KOPT-K1 (cell line): Measurements from ENCODE around the gene FMO1.
"Not testable (repeated sequence)": the region's sequence is repeated elsewhere in the genome, so short reads cannot be mapped to it uniquely, and the experiment has no call there.

Experiments used
- H3K27ac ChIP-seq: fragments of 200-600 bp; sonication (generic); 2 replicates; pipeline ENCODE4 v1.5.1; 2016; ENCODE audit warnings: antibody characterized with exemption, mild to moderate bottlenecking, low read depth, low read length; ENCODE audit not compliant: poor library complexity, severe bottlenecking
- H3K36me3 ChIP-seq: fragments of 200-600 bp; sonication (generic); 2 replicates; pipeline ENCODE4 v1.5.1; 2017; ENCODE audit warnings: antibody characterized with exemption, mild to moderate bottlenecking, low read length, moderate library complexity; ENCODE audit not compliant: insufficient read depth
- H3K9me3 ChIP-seq: fragments of 200-600 bp; sonication (generic); 2 replicates; pipeline ENCODE4 v1.5.1; 2017; ENCODE audit warnings: antibody characterized with exemption, low read length, mild to moderate bottlenecking; ENCODE audit not compliant: insufficient read depth, poor library complexity, severe bottlenecking

The FMO1 gene

GRCh38 chr1:171290621-171291020, 42.3 kb downstream of the FMO1 start:
- H3K9me3 ChIP-seq, result no peaks in the 10 kb centered on the region
- no peak overlapping the region for H3K27ac ChIP-seq

GRCh38 chr1:171292799-171293198, 44.5 kb downstream of the FMO1 start:
- Histone ChIP-seq H3K27ac (no peak overlapping the region), H3K9me3 (no peaks in the 10 kb centered on the region), H3K36me3 (no peaks in the 10 kb centered on the region)

More at GRCh38 chr1:171290621-171291020, 42.3 kb downstream of the FMO1 start:
- H3K36me3 ChIP-seq, result no peaks in the 10 kb centered on the region

- peaks cover 14% of the 10 kb centered on the region for H3K9me3 ChIP-seq
- H3K27ac ChIP-seq, H3K36me3 ChIP-seq: not testable (repeated sequence)
Measured at GRCh38 chr1:171295383-171295782, 47.1 kb downstream of the FMO1 start.

GRCh38 chr1:171295821-171296220, 47.5 kb downstream of the FMO1 start:
- peaks cover 18% of the 10 kb centered on the region for H3K9me3 ChIP-seq
- no peaks in the 10 kb centered on the region for H3K36me3 ChIP-seq
- no peak overlapping the region for H3K27ac ChIP-seq

GRCh38 chr1:171296897-171297296, 48.6 kb downstream of the FMO1 start:
- Histone ChIP-seq H3K9me3 (peaks cover 24% of the 10 kb centered on the region), H3K36me3 (no peaks in the 10 kb centered on the region), H3K27ac (no peak overlapping the region)

- H3K27ac ChIP-seq, result no peak overlapping the region
- no peaks in the 10 kb centered on the region for H3K36me3 ChIP-seq
- H3K9me3 ChIP-seq, result peaks cover 24% of the 10 kb centered on the region
Measured at GRCh38 chr1:171298696-171299095, 50.4 kb downstream of the FMO1 start.

- no peak overlapping the region for H3K27ac ChIP-seq
- no peaks in the 10 kb centered on the region for H3K36me3 ChIP-seq
- H3K9me3 ChIP-seq, result peaks cover 24% of the 10 kb centered on the region
Measured at GRCh38 chr1:171299342-171299741, 51.0 kb downstream of the FMO1 start.

- Histone ChIP-seq H3K36me3 (no peaks in the 10 kb centered on the region), H3K9me3 (peaks cover 24% of the 10 kb centered on the region), H3K27ac (no peak overlapping the region)
Measured at GRCh38 chr1:171300401-171300800, 52.1 kb downstream of the FMO1 start.

GRCh38 chr1:171310661-171311087, 62.4 kb downstream of the FMO1 start:
- Histone ChIP-seq H3K27ac (no peak overlapping the region), H3K9me3 (no peaks in the 10 kb centered on the region), H3K36me3 (no peaks in the 10 kb centered on the region)

- Histone ChIP-seq H3K27ac (no peak overlapping the region), H3K9me3 (no peaks in the 10 kb centered on the region), H3K36me3 (no peaks in the 10 kb centered on the region)
Measured at GRCh38 chr1:171311771-171312558, 63.7 kb downstream of the FMO1 start.

- H3K36me3 ChIP-seq, result no peaks in the 10 kb centered on the region
- no peak overlapping the region for H3K27ac ChIP-seq
- no peaks in the 10 kb centered on the region for H3K9me3 ChIP-seq
Measured at GRCh38 chr1:171313319-171313834, 65.1 kb downstream of the FMO1 start.

- Histone ChIP-seq H3K27ac (peak within 1 kb of the TSS; percentile 18), H3K9me3 (peaks cover under 1% of the 10 kb centered on the region), H3K36me3 (no peaks in the 10 kb centered on the region)
Measured at GRCh38 chr1:171313835-171314320, 65.6 kb downstream of the FMO1 start, which contains the start of gene FMO4. FMO4 (plus strand) TSS chr1:171314183; CDS start chr1:171319826, 5,643 bp downstream.

GRCh38 chr1:171329251-171329650, 81.0 kb downstream of the FMO1 start:
- Histone ChIP-seq H3K27ac (no peak overlapping the region), H3K9me3 (no peaks in the 10 kb centered on the region), H3K36me3 (no peaks in the 10 kb centered on the region)

- Histone ChIP-seq H3K36me3 (no peaks in the 10 kb centered on the region), H3K9me3 (no peaks in the 10 kb centered on the region)
Measured at GRCh38 chr1:171334024-171334640, 85.8 kb downstream of the FMO1 start.

More at GRCh38 chr1:171334024-171334640, 85.8 kb downstream of the FMO1 start:
- no peak overlapping the region for H3K27ac ChIP-seq
